ENCODE data around the gene TPD52L3.

The TPD52L3 gene

DNA sequence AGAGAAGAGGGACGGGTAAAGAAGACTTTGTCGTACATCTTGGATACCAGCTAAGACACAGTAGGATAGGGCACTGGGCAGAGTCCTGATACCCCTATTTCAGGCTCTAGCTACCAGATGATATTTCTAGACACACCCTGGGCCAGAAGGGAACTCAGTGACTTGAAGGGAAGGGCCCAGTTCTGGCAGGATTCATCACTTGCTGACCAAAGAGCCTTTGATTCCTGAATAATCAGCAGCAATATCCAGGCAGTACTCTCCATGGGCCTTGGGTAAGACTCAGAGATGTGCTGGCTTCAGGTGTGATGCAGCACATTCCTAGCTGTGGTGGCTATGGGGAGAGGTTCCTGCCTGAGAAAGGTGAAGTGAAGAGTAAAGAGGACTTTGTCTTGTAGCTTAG lies 40.7 kb downstream of the TPD52L3 start:
- Mint-ChIP-seq H3K9me3 (peaks cover 3% of the 10 kb centered on the region), H3K4me1 (no peaks in the 10 kb centered on the region), H3K36me3 (no peaks in the 10 kb centered on the region), H3K27ac (no peak overlapping the region), H3K27me3 (no peaks in the 10 kb centered on the region), H3K4me3 (no peak overlapping the region)
- ATAC-seq, result no peak
